CD4-positive, alpha-beta T cell treated with Interleukin-6 for 4 hours (primary cell): ENCODE measurements around the gene ATM.
"Not testable (repeated sequence)": the region's sequence is repeated elsewhere in the genome, so short reads cannot be mapped to it uniquely, and the experiment has no call there.

ENCODE experiments used
- DNase-seq: peaks from one replicate; pipeline ENCODE4 v3.0.0-alpha.2; 2020; ENCODE audit warnings: mixed read lengths

ATM gene

GRCh38 chr11:108286956-108287355 lies 64.1 kb downstream of the ATM start:
- no peak for DNase-seq

DNA sequence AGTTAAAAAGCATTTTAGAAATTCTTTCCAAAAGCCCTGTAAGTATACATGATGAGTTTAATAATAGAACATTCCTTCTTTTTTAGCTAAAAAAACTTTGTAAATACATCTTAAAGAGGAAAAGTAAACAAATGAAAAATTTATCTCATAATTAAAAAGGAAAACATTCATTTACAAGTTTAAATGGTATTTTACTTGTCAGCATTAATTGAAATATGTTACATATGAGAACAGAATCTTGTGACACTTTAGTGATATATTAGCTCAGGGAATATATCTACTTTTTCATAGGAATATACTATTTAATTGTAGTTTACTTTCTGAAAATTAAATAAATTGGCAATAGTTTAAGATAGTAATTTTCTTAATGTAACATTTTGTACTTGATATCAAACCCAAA lies 66.2 kb downstream of the ATM start:
- not testable (repeated sequence) for DNase-seq

GRCh38 chr11:108289699-108290098 lies 66.8 kb downstream of the ATM start:
- DNase-seq: no peak

DNA sequence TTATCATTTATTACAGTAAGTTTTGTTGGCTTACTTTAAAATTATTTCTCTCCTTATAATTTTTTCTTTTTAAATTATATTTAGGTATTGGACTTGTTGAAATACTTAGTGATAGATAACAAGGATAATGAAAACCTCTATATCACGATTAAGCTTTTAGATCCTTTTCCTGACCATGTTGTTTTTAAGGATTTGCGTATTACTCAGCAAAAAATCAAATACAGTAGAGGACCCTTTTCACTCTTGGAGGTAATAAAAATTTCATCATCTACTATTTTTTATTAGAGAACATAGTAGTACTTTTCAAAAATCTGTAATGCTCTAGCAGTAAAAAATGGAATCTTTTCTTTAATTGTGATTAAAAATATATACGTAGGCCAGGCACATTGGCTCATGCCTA lies 70.4 kb downstream of the ATM start:
- no peak for DNase-seq

DNA sequence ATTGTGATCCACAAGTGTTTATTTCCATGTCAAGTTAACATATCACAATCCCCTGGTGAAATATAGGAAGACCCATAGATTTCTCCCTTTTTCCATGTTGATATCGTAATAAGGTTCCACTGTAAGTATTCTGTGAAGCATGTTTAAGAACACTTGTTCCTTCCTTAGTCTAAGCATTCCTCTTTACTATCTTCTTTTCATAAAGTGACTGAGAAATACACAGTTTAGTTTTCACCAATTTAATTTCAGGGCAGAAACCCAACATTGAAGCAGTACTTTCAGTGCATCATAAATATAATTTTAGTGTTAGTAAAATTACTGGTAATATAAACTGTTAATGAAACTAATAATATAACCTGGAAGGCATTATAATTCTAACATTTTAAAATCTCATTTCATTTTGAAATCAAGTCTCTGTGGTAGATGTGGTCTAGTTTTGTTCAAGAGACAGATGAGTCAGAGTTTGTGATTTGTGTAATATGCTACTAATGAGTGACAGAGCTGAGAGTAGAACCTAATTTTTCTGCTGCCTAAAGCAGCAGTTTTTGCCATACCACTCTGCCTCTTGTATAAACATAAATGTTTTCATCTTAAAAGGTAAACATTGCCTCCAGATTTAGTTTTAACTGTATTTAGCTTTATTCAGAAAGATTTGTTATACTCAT lies 79.4 kb downstream of the ATM start:
- no peak for DNase-seq

DNA sequence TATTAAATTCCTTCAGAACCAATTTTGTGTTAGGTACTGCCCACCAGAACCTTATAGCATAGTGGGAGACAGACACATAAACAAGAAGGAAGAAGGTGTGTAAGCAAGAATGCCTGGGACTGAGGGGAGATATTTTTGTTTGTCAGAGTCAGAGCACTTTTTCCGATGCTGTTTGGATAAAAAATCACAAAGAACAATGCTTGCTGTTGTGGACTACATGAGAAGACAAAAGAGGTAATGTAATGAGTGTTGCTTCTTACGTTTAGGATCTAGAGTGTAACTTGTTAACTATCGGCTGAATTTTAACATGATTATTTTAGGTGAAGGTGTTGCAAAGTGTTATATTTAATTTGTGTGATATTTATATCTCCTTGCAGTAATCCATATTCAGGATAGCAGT lies 84.9 kb downstream of the ATM start:
- no peak for DNase-seq

DNA sequence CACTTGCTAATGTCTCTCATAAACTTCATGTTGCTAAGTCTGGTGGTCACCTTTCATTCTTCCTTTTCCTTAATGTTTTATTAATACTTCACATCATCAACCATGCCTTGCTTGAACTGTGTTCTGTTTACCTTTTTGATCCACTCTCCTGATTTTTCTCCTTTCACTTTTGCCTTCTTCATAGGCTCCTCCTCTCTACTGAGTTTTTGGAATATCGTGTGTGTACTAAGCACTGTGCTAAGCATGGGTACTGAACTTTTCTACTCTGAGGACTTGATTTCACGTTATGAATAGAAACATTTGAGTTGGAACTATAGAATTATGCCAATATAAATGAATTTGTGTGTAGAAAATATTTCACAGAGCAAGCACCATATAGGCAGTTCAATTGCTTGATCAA lies 90.6 kb downstream of the ATM start:
- no peak for DNase-seq

DNA sequence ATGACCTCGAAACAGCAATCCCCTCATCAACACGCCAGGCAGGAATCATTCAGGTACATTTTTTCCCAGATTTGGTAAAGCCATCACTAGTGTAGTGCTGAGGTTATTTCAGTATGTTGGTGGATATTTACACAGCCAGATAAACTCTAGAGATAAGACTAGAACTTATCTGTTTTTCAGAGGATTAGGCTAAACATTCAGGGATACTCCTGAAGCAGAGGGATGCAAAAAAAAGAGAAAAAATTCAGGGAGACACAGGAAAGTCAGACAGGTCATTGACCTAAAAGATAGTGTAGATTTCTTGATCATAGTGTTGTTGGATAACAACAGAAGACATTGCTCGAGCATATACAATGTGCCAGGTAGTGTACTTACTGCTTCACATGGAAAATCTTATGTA lies 93.2 kb downstream of the ATM start:
- DNase-seq: no peak

DNA sequence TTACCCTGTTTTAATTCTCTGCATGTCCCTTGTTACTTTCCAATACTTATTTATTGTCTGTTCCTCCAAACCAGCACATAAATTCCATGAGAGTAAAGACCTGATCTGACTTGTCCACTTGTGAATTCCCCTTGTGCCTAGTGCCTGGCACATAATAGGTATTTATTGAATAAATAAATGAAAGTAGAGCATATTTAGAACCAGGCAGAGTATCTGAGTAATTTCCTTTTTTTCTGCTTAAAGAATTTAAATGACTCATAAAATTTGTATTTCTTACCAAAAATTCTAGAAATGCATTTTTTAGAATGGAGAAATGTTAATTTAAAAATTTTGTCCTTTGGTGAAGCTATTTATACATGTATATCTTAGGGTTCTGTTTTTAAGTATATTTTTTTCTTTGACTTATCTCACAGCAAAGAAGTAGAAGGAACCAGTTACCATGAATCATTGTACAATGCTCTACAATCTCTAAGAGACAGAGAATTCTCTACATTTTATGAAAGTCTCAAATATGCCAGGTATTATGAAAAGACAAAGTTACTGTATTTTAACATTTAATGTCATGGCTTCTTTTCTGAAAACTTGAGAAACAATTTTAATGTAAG lies 96.8 kb downstream of the ATM start:
- no peak for DNase-seq

DNA sequence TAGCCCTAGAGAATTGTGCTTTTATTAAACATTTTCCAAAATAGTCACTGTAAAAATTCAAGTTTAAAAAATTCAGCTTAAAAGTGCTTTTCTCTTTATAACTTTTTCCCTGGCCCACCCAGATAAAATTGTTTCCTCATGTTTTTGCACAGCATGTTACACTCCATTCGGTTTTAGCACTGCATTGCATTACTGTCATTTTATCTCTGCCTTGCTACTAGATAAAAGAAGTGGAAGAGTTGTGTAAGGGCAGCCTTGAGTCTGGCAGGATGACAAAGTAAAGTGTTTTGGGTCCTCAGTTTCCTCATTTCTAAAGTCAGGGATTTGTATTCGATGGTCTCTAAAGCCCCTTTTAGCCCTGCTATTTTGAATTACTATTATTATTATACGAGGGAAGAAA lies 99.8 kb downstream of the ATM start:
- DNase-seq: no peak

GRCh38 chr11:108324587-108324986 lies 101.7 kb downstream of the ATM start:
- no peak for DNase-seq

DNA sequence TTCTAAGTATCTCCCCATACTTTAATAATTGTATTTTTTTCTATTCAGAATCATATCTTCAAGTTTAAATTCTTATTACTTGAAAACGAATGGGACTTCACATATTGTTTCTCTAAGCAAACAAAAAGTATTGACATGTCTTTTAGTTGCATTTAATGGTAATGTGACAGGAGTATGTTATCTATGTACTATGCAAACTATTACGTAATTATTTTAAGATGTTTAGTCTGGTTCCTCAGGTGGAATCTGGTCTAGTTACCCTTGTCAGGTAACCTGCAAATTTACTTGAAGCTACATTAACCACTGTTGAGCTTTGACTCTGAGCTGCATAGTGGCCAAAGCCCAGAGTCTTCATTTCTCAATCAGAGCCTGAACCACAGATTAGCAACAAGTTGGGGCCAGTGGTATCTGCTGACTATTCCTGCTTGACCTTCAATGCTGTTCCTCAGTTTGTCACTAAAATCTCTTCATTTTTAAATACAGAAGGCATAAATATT lies 110.6 kb downstream of the ATM start:
- DNase-seq: no peak

DNA sequence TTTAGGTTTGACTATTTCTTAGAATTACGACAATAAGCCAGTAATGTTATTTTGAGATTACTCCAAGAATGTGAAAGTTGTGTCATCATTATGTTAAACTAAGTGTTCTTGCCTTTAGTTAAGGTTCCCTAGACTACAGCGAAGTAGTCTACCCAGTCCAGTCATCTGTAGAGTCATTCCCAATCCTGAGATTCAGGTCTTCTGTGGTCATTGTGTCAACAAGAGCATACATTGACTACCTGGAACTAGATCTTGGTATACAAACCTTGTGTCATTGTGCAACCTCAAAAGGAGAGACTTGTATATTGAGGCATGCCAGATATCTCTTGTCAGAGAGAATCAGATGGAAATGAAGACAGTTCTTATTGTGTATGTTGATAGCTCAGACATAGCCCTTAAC lies 115.9 kb downstream of the ATM start:
- DNase-seq: no peak

- DNase-seq: no peak
Measured at GRCh38 chr11:108340973-108341372, 118.1 kb downstream of the ATM start.

- no peak for DNase-seq
Measured at GRCh38 chr11:108341654-108342053, 118.8 kb downstream of the ATM start.

GRCh38 chr11:108343714-108344113 lies 120.8 kb downstream of the ATM start:
- no peak for DNase-seq

GRCh38 chr11:108345767-108346166 lies 122.9 kb downstream of the ATM start:
- no peak for DNase-seq

GRCh38 chr11:108346451-108346850 lies 123.6 kb downstream of the ATM start:
- no peak for DNase-seq

DNA sequence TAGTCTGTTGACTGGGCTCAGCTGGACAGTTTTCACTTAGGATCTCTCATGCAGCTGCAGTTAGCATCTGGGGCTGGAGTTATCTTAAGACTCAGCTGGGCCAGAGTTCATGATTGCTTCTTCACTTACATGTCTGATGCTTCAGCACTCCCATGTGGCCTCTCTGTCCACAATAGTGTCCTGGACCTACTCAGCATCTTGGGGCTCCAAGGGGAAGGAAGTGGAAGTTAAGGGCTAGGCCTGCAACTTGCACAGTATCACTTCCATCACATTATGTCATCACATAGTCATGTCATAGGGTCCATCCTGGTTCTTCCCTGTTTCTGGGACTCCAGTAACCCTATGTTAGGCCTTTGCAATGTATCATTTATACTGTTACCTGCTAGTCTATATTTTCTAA lies 128.6 kb downstream of the ATM start:
- no peak for DNase-seq

- DNase-seq: no peak
Measured at GRCh38 chr11:108364159-108364558, 141.3 kb downstream of the ATM start.

DNA sequence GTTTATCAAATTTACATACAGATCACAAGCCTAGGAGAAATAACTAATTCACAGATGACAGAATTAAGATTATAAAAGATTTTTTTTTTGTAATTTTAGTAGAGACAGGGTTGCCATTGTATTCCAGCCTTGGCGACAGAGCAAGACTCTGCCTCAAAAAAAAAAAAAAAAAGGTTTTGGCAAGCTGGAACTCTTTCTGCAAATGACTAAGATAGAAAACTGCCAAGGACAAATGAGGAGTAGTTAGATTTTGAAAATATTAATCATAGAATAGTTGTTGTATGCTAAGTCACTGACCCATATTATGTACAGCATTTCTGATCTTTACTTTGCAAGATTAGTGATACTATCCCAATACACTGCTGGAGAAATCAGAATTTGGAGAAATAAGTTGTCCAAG lies 145.3 kb downstream of the ATM start:
- no peak for DNase-seq

- DNase-seq: no peak
Measured at GRCh38 chr11:108369064-108369463, 146.2 kb downstream of the ATM start.

DNA sequence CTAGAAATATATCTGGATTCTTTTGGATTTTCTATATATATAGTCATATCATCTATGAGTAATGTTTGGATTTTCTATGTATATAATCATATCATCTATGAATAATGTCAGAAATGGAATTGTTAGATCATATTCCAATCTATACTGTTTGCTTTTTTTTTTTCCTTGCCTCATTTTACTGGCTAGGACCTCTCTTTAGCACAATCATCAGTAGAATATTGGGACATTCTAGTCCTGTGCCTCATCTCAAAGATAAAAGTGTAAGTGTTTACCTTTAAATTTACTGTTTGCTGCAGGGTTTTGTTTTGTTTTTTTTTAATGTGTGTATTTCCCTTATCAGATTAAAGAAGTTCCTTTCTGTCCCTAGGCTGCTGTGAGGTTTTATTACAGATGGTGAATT lies 147.4 kb downstream of the ATM start:
- no peak for DNase-seq

- DNase-seq: no peak
Measured at GRCh38 chr11:108370990-108371389, 148.1 kb downstream of the ATM start.

DNA sequence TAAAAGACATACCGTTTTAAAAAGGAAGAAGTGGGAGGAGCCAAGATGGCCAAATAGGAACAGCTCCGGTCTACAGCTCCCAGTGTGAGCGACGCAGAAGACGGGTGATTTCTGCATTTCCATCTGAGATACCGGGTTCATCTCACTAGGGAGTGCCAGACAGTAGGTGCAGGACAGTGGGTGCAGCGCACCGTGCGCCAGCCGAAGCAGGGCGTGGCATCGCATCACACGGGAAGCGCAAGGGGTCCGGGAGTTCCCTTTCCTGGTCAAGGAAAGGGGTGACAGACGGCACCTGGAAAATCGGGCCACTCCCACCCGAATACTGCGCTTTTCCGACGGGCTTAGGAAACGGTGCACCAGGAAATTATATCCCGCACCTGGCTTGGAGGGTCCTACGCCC lies 150.6 kb downstream of the ATM start:
- DNase-seq: not testable (repeated sequence)
